Hepatocyte (in vitro differentiated cells): ENCODE results near the gene BIK. TPM values are rescaled to one million over a fixed set of nuclear protein-coding genes. Genes with fewer than 3 reads are reported as not detected.

ENCODE experiments used
- DNase-seq: peaks from one replicate; pipeline ENCODE4 v3.0.0-alpha.2; 2016; ENCODE audit warnings: low spot score
- H2AFZ ChIP-seq: fragments of 200-600 bp; sonication (generic); 2 replicates; pipeline ENCODE4 v1.6.0; 2016; ENCODE audit warnings: antibody characterized with exemption, mild to moderate bottlenecking
- H3K27ac ChIP-seq: fragments of 200-600 bp; sonication (generic); 2 replicates; pipeline ENCODE4 v1.5.1; 2016; ENCODE audit warnings: mild to moderate bottlenecking
- H3K27me3 ChIP-seq: fragments of 200-600 bp; sonication (generic); 2 replicates; pipeline ENCODE4 v1.6.1; 2016
- H3K36me3 ChIP-seq: fragments of 200-600 bp; sonication (generic); replicated peaks from 2 replicates; pipeline ENCODE4 v1.5.1; 2016; ENCODE audit warnings: low read depth; ENCODE audit not compliant: insufficient read depth
- H3K4me1 ChIP-seq: fragments of 200-600 bp; sonication (generic); 2 replicates; pipeline ENCODE4 v1.5.1; 2016; ENCODE audit warnings: mild to moderate bottlenecking, moderate library complexity; ENCODE audit not compliant: insufficient read depth
- H3K4me2 ChIP-seq: fragments of 200-600 bp; sonication (generic); 2 replicates; pipeline ENCODE4 v1.6.0; 2016
- H3K4me3 ChIP-seq: fragments of 200-600 bp; sonication (generic); 2 replicates; pipeline ENCODE4 v1.5.1; 2016; ENCODE audit warnings: mild to moderate bottlenecking
- H3K79me2 ChIP-seq: fragments of 200-600 bp; sonication (generic); 2 replicates; pipeline ENCODE4 v1.6.0; 2017; ENCODE audit warnings: mild to moderate bottlenecking
- H3K9me2 ChIP-seq: fragments of 200-600 bp; sonication (generic); replicated peaks from 2 replicates; pipeline ENCODE4 v1.6.0; 2017; ENCODE audit warnings: mild to moderate bottlenecking; ENCODE audit not compliant: insufficient read depth
- H3K9me3 ChIP-seq: fragments of 200-600 bp; sonication (generic); 2 replicates; pipeline ENCODE4 v1.5.1; 2016; ENCODE audit warnings: low read depth, mild to moderate bottlenecking
- H4K20me1 ChIP-seq: fragments of 200-600 bp; sonication (generic); 2 replicates; pipeline ENCODE4 v1.6.0; 2016; ENCODE audit warnings: mild to moderate bottlenecking; ENCODE audit not compliant: insufficient read depth, poor library complexity, severe bottlenecking
- CTCF ChIP-seq: fragments of 200-600 bp; sonication (generic); IDR thresholded peaks from 2 replicates; pipeline ENCODE4 v1.5.1; 2016; ENCODE audit warnings: antibody characterized with exemption, mild to moderate bottlenecking; ENCODE audit not compliant: poor library complexity
- EZH2 ChIP-seq: fragments of 200-600 bp; sonication (generic); IDR thresholded peaks from 2 replicates; pipeline ENCODE4 v1.6.1; 2016; ENCODE audit warnings: antibody characterized with exemption, mild to moderate bottlenecking, borderline replicate concordance
- EZH2phosphoT487 ChIP-seq: fragments of 200-600 bp; sonication (generic); IDR thresholded peaks from one replicate; pipeline ENCODE4 v1.6.1; 2018; ENCODE audit warnings: antibody characterized with exemption, mild to moderate bottlenecking, low read depth, moderate library complexity; ENCODE audit not compliant: unreplicated experiment, severe bottlenecking
- WGBS: methylation state at CpG from one replicate; pipeline ENCODE4 v1.1.6; 2016; ENCODE audit warnings: low lambda C conversion rate; ENCODE audit errors: missing lambda C conversion rate; 5-methylcytosine and 5-hydroxymethylcytosine counted together
- polyA plus RNA-seq: library from polyadenylated mRNA; unstranded; fragments of >200 nt; fragmentation: Nextera tagmentation; extraction: Ambion mirVana; gene quantifications from 2 replicates; pipeline ENCODE4 v1.2.1, GENCODE V29; 2016
- total RNA-seq: library from RNA; depleted of rRNA; stranded (reverse); fragments of >200 nt; gene quantifications from 2 replicates; pipeline ENCODE4 v1.2.3, GENCODE V29; 2014

BIK gene
- total and polyA plus RNA-seq, 2 experiments from 2014 or later, result 10.6 to 15.5 TPM

DNA sequence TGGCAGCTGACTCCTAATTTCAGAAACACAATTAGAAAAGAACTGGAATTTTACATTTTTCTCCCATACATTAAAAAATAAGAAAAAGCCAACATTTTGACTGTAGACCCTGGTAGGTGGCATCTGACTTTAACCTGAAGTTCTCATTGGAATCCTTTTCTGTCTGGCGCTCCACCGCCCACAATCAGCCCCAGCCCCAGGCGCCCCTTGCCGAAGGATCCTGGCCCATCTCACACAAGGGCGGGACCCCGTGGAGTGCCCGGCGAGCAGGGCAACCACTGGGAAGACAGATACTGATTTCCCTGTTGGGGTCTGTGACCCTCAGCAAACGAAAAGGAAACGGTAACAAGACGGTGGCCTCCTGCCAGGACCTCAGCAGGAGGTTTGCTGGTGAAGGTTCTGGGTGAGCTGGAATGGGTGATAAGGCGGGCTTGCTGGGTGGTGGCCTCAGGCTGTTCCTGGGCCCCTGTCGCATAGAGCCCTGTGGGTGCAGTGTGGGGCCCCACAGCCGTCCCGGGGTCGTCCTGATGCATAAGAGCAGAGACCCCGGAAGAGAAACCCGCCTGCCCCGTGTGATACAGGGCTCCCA is 56.5 kb downstream of the BIK start:
- no peaks in the 10 kb centered on the region for H3K36me3 ChIP-seq

DNA sequence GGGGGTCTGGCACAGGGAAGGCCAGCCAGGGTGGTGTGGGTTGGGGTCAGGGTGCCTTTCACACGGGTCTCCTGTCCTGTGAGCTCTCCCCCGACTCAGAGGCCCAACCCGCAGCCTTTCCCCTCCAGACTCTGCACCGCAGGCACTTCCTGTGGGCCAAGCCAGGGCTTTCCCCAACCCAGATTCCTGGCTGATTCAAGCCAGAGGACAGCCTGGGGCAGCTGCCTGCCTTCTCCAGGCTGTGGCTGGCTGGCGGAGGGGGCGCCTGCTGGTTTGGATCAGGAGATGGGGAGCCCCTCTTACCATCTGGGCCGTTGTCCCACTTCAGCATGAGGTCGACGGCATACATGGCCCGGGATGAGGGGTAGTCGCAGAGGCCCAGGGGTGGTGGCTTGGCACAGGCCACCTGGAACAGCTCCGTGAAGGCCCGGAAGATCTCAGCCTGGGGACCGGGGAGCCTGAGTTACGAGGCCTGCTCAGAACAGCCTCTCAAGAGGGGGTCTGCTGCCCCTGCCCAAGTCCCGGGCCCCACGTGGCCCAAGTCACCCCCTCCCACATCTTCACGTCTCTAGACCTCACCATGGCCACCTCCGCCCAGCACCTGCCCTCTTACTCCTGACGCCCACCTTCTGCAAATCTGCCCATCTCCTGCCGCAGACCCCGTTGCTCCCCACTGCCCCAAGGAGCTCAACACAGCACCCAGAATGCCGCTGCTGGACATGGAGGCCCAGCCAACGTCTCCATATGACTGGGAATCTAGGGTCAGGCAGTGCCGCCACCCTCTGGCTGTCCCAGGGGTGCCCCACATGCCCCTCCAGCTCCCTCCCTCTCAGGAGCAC is 58.1 kb downstream of the BIK start:
- Histone ChIP-seq H3K79me2 (no peaks in the 10 kb centered on the region), H3K4me2 (no peak overlapping the region), H2AFZ (no peak overlapping the region), H3K4me1 (no peaks in the 10 kb centered on the region), H3K27ac (no peak overlapping the region), H4K20me1 (no peaks in the 10 kb centered on the region), H3K4me3 (no peak overlapping the region), H3K9me2 (no peaks in the 10 kb centered on the region), H3K36me3 (no peaks in the 10 kb centered on the region), H3K27me3 (no peaks in the 10 kb centered on the region), H3K9me3 (no peaks in the 10 kb centered on the region)
- DNase-seq, result no peak
- 95% methylated on average over 22 of the region's 25 CpGs for WGBS
- TF ChIP-seq CTCF, result no peak
- no peak for TF ChIP-seq EZH2phosphoT487
- no peak for TF ChIP-seq EZH2

More for the DNA sequence above, 56.5 kb downstream of the BIK start:
- H2AFZ ChIP-seq, result no peak overlapping the region
- no peak overlapping the region for H3K4me2 ChIP-seq
- H3K79me2 ChIP-seq, result no peaks in the 10 kb centered on the region
- TF ChIP-seq EZH2, result no peak
- no peak for TF ChIP-seq EZH2phosphoT487
- no peak for TF ChIP-seq CTCF
- H3K4me3 ChIP-seq, result no peak overlapping the region
- DNase-seq, result no peak
- H3K9me2 ChIP-seq, result no peaks in the 10 kb centered on the region
- 96% methylated on average over 19 of the region's 19 CpGs for WGBS
- H4K20me1 ChIP-seq, result no peaks in the 10 kb centered on the region
- H3K27me3 ChIP-seq, result no peaks in the 10 kb centered on the region
- no peaks in the 10 kb centered on the region for H3K4me1 ChIP-seq
- H3K9me3 ChIP-seq, result no peaks in the 10 kb centered on the region
- H3K27ac ChIP-seq, result no peak overlapping the region

DNA sequence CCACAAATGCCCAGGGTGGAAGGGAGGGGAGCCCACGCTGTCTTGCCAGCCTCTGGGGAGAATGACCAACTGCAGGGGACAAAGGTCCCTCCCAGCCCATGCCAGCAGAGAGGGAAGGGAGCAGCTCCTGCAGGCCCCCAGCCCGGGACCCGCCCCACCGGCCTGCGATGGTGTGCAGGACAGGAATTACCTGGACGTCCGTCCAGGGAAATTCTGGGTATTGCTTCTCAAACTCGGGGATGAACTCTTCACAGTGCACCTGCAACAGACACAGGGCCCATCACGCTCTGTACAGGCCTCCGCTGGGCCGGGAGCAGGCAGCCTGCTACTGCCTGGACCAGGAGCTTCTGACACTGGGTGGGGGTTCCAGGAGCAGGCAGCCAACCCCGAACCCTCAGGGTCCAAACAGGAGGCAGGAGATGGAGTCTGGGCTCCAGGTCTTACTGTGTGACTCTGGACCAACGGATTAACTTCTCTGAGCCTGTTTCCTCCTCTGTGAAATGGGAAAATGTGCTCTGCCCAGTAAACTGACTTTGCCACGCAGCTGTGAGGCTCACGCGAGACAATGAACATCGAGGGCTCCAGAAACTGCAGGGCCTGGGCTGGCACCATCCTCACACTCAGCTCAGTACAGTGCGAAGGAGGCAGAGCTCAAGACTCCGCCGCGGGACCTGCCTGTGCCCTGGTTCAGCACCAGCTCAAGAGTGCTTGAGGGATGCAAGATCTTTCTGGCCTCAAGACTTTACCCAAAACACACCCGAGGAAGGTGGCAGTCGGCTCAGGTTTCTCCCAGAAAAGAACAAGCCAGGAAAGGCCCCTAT is 59.0 kb downstream of the BIK start:
- no peak overlapping the region for H3K27ac ChIP-seq
- no peak overlapping the region for H3K4me3 ChIP-seq
- no peak for DNase-seq
- no peak overlapping the region for H2AFZ ChIP-seq
- no peaks in the 10 kb centered on the region for H3K9me2 ChIP-seq
- H4K20me1 ChIP-seq, result no peaks in the 10 kb centered on the region
- no peak overlapping the region for H3K4me2 ChIP-seq
- H3K79me2 ChIP-seq, result no peaks in the 10 kb centered on the region
- no peaks in the 10 kb centered on the region for H3K4me1 ChIP-seq
- TF ChIP-seq EZH2phosphoT487 (no peak), CTCF (no peak), EZH2 (no peak)
- 94% methylated on average over 22 of the region's 23 CpGs for WGBS
- H3K9me3 ChIP-seq, result no peaks in the 10 kb centered on the region
- no peaks in the 10 kb centered on the region for H3K27me3 ChIP-seq
- no peaks in the 10 kb centered on the region for H3K36me3 ChIP-seq
